RKO (cell line): ENCODE data around the gene RYR2.
A peak's percentile ranks its signal among the peaks of the same experiment; 100 is the strongest.

Experiments used
- DNase-seq: peaks from one replicate; pipeline ENCODE4 v3.0.0-alpha.2; 2016; ENCODE audit warnings: low spot score

The RYR2 gene

DNA sequence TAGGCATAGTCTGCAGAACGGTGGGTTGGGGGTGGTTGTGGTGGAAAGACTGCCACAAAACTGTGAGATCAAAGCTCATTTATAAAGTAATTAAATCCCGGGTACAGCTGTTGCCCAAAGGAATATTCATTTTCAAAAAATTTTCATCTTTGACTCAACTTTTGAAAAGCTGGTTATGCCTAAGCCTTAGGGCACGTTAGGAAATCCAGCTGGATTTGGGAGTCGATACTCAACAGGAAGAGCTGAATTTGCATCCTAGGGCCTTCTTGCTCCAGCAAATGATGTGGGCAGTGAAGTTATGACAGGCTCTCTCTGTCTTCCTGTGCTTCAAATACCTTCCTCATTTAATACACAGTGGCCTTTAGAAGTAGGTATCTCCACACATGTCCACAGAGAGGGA lies 817.0 kb downstream of the RYR2 start:
- DNase-seq = no peak

DNA sequence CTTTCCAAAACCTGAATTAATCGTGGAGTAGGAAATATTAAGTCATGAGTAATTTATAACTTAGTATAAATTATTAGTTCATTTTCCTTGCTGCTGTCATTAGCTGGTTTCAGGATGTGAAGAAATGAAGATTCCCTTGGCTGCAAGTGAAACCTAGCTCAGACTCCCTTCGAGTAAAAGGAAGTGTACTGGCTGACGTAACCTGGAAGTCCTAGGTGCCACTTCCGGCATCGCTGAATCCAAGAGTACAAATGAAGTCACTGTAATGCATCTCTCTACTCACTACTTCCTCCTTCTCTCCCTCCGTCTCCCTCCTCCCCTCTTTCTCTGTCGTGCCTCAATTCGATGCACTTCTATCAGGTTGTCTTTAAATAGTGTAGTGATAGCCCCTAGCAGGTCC lies 820.0 kb downstream of the RYR2 start:
- no peak for DNase-seq

DNA sequence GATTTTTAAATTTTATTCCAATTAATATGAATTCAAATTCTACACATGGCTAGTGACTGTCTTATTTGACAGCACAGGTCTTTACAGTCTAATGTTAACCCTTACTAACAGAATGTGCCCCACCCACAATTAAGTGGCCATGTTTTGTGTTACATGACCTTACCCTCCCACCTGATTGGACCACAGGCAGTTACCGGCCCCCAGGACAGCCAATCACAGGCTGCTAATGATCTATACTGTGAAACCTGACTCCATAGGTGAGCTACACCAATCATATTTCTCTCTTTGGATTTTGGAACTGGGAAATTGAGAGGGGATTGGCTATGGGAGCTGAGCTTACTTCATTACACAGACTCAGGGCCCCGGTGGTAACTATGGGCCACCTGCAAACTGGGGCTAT lies 821.2 kb downstream of the RYR2 start:
- no peak for DNase-seq

DNA sequence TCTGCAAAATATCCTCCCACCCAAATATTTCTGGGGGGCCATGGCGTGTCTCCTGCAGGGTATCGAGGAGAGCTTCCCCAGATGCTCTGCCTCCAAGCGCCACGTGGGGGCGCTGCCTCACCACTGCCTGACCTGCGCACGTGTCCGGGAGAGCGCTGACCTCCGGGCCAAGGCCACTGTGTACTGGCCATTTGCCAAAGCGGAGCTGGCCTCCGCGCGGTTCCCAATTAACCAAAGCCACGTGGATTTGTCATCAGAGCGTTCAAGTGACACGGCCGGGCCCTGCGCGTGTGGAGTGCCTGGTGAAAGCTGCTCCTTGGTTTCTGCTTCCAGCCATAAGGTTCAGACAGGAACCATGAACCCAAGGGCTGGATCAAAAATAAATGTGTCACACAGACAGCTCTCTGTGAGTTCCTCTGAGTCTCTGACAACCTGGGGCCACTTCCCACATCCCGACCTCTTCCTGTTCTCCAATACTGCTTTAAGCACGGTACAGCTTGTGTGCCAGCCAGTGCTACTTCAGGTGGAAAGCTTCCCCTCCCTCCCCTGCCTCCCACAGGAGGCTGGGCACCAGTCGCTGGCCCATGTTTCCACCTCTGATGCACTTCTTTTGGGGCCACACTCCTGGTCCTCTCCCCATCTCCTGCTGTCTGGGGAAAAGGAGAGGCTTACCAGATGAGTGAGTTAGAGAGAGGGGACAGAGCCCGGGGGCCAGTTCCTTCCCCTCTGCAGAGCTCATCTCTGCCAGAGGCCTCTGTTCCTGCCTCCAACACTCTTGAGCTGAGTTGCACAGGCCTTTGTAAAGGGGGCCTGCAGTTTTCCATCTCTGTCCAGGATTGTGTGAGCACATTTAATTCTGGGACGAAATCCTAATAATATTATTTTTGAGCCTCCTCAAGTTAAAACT lies 822.6 kb downstream of the RYR2 start:
- peak; percentile 57 for DNase-seq

DNA sequence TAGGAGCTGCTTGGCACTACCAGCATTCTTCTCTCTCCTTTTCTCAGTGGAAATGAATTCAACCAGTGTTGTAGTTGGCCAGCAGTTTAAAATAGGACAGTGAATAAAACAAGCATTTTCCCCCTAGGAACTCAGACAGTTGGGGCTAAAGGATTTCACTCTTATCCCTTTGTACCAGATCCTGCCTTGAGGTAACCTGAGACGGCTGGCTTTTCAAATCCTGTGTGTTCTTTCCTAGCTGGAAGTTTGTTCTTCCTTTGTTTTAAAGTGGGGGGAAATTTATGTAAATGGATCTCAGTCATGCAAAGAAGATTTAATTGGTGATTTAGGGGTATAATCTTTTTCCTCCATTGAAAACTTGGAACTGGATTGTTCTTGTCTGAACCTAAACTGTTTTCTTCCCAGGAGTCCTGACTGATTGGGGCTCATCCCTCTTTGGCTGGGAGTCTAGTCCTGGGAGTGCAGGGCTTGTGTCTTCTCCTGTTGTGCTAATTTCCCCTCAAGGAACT lies 825.5 kb downstream of the RYR2 start:
- DNase-seq = no peak

DNA sequence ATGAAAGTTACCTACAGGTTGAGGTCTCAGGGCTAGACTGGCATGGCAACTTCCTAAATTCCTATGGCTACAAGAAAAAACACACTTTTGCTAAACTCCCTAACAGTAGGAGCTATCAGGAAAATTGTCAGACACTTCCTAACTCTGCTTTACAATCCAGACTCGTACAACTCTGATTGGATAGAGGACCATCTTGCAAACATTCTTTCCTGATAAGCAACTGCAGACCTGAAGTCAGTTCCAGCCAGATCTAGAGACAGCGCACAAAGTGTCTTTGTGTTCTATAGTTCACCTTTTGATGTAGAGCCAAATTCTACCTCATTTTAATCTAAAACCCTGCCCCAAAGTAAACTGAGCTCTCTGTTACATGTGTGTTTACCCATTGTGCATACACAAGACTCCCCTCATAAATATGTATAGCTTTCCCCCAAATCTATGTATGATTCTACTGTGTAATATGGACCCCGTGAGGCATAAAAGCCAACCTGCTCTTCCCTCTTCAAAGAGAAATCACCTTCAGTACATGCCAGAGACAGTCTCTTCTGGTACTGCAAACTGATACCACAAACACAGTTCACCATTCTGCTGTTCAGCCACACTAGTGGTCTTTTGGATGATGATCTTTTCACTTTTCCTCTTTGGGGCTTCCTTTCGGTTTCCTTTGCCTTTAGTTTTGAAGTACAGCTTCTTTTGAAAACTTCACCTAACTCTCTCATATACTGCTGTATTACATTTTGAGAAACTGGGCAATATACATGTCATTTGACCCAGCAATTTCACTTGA lies 827.0 kb downstream of the RYR2 start:
- no peak for DNase-seq

DNA sequence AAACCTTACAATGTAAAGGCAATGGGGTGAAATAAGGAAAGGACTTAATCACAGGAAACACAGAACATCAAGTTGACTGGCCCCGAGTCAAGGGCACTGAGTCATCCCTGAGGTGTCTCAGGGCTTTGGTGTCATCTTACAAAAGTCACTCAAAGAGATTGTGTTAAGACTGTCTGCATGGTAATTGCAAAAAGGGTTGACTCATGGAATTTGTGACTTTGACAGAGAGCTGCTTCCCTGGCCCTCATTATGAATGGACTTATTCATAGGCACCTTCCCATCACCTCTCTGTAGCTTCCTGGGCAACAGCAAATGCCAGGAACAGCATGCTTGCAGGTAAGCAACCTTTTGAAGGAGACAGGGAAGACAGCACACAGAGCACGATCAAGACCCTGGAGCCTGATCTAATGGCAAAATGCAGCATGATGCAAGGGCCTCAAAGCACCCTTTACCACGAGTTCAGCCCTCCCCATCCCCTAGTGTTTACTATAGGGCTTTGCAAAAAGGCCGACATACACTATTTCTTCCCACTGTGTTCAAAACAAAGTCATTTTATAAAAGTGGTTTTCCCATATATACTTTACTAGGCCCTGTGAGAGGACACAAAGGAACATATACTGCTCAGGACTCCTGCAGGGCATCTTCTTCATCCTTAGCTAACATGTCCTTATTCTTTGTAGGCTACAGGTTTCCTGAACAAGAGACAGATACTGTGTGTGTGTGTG lies 831.7 kb downstream of the RYR2 start:
- peak; percentile 92 for DNase-seq

DNA sequence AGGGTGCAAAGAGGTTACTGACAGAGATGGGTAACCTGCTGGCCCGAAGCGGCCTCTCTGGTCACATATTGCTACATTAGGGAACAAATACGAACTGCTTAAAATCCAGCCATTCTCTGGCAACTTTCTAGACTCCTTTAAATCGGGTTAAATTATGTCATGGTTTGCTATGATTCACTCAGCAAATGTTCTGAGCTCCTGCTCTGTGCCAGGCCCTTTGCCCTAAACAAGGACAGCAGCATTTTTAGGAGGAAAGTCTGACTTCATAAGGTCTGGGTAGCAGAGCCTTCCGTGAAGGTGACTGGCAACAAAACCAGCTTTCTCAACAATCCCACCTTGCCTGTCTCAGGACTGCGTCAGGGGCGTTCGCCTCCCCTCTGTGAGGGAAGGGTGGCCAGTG lies 833.3 kb downstream of the RYR2 start:
- DNase-seq = no peak

DNA sequence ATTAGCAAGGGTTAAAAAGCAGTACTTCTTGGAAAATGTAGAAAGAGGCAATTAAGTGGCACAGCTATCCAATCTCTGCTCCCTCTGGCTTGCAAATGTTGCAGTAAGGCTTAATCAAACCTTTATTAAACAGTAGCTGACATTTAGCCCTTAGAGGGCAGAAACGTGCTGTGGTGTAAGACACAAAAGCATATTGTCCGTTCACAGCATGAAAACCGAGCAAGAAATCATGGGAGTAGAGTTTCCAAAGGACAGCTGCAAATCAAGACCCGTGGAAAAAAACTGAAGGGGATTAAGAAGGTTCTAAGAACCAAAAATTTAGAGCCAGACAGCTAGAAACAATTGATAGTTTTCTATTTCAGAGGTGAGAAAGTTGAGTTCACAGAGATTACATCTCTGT lies 835.6 kb downstream of the RYR2 start:
- no peak for DNase-seq

DNA sequence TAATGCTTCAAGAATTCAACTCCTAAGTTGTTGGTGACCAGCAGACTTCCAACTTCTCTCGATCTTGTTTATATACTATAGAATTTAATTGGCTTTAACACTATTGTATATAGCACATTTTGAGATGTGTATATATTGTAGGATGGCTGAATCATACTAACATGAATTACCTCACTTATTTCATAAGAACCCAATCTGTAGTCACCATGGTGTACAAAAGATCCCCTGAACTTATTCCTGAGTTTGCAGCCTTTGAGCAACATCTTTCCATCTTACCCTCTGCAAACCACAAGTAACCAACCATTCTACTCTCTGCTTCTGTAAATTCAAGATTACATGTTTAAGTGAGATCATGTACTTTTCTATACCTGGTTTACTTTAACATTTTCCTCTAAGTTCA lies 836.4 kb downstream of the RYR2 start:
- DNase-seq = no peak

DNA sequence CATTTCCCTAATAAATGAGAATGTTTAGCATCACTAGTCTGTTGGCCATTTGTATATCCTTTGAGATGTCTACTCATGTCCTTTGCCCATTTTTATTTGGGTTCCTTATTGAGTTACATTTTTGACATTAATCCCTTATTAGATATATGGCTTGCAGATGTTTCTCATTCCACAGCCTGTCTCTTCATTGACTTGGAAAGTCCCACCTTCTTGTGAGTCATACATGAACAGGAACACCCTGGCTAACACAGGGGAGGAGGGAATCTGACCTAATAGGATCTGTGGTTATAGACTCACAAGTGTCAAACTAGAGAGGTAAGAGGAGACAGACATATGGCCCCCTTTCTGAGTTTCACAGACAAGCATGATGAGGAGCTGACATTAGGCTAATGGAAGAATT lies 837.2 kb downstream of the RYR2 start:
- no peak for DNase-seq
